GM21528 (cell line): ENCODE measurements around the gene PRUNE2.
"Not testable (repeated sequence)": the region's sequence is repeated elsewhere in the genome, so short reads cannot be mapped to it uniquely, and the experiment has no call there.

Experiments
- ATAC-seq: cut with Tn5 transposase; IDR thresholded peaks from one replicate; pipeline ENCODE4 v1.9.1; 2021; ENCODE audit warnings: mild to moderate bottlenecking, moderate library complexity; ENCODE audit not compliant: unreplicated experiment, low FRiP score

PRUNE2 gene

GRCh38 chr9:76700916-76701315 is 205.0 kb downstream of the PRUNE2 start:
- ATAC-seq: no peak

- no peak for ATAC-seq
Measured at GRCh38 chr9:76699971-76700370, 205.9 kb downstream of the PRUNE2 start.

- no peak for ATAC-seq
Measured at GRCh38 chr9:76697554-76697953, 208.4 kb downstream of the PRUNE2 start.

- no peak for ATAC-seq
Measured at GRCh38 chr9:76697081-76697480, 208.8 kb downstream of the PRUNE2 start.

- no peak for ATAC-seq
Measured at GRCh38 chr9:76693912-76694311, 212.0 kb downstream of the PRUNE2 start.

- no peak for ATAC-seq
Measured at GRCh38 chr9:76692458-76693129, 213.3 kb downstream of the PRUNE2 start.

- no peak for ATAC-seq
Measured at GRCh38 chr9:76691517-76692313, 214.2 kb downstream of the PRUNE2 start.

GRCh38 chr9:76690973-76691370 is 214.9 kb downstream of the PRUNE2 start:
- no peak for ATAC-seq

GRCh38 chr9:76690246-76690972 is 215.5 kb downstream of the PRUNE2 start:
- ATAC-seq: no peak

- ATAC-seq: no peak
Measured at GRCh38 chr9:76688471-76689238, 217.3 kb downstream of the PRUNE2 start.

GRCh38 chr9:76687861-76688391 is 218.0 kb downstream of the PRUNE2 start:
- ATAC-seq: no peak

GRCh38 chr9:76686756-76687155 is 219.2 kb downstream of the PRUNE2 start:
- no peak for ATAC-seq

GRCh38 chr9:76684213-76684612 is 221.7 kb downstream of the PRUNE2 start:
- ATAC-seq: no peak

GRCh38 chr9:76681556-76681955 is 224.4 kb downstream of the PRUNE2 start:
- no peak for ATAC-seq

- ATAC-seq: no peak
Measured at GRCh38 chr9:76680716-76681425, 225.0 kb downstream of the PRUNE2 start.

GRCh38 chr9:76677481-76678055 is 228.3 kb downstream of the PRUNE2 start:
- no peak for ATAC-seq

- ATAC-seq: no peak
Measured at GRCh38 chr9:76676857-76677256, 229.1 kb downstream of the PRUNE2 start.

- no peak for ATAC-seq
Measured at GRCh38 chr9:76667521-76667957, 238.4 kb downstream of the PRUNE2 start.

- ATAC-seq: not testable (repeated sequence)
Measured at GRCh38 chr9:76665966-76666365, 239.9 kb downstream of the PRUNE2 start.
